HuH-7.5 (cell line): Measurements from ENCODE around the gene STOML1.
"Not testable (repeated sequence)": the region's sequence is repeated elsewhere in the genome, so short reads cannot be mapped to it uniquely, and the experiment has no call there.

Experiments
- DNase-seq: peaks from one replicate; pipeline ENCODE4 v3.0.0; 2011; ENCODE audit warnings: low spot score

Gene STOML1

DNA sequence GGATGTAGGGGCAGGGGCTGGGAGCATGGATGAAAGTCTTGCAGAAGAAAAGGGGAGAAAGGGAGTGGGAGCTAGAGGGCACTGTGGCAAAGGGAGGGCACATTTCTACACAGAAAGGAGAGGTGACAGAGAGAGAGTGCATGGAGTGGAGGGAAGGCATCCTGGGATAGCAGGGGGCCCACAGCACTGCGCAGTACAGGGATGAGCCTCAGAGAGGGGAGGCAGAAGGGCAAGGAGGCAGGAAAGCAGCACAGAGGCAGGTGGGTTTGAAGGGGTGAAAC, 5.4 kb downstream of the STOML1 start:
- no peak for DNase-seq

DNA sequence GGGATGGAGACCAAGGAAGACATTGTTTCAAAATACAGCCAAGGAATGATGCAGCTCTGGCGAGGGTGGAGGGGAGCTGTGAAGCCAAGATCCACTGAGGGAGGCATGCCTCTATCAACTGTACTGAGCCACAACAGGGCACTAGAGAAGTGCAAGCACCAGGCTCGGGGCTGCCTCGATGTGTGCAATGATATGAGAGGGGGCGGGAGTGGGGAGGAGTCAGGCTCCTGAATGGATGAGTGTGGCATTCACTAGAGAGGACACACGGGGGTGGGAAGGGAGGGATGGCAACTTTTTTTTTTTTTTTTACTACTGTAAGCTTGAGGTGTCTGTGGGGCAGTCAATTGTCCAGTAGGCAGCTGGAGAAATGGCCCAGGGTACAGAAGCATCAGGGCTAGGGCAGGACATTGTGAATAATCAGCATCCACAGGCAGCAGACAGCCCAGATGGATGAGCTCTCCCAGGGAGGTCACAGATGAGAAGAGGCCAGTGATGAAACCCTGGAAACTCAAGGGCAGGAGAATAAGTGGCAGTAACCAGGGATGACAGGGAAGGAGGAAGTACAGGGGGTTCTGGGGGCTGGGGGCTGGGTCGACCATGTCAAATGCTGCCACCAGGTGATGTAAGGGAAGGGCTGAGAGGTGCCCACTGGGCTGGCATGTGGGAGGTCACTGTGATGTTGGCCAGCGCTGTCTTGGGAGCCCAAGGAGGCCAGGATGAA, 5.9 kb downstream of the STOML1 start:
- no peak for DNase-seq

DNA sequence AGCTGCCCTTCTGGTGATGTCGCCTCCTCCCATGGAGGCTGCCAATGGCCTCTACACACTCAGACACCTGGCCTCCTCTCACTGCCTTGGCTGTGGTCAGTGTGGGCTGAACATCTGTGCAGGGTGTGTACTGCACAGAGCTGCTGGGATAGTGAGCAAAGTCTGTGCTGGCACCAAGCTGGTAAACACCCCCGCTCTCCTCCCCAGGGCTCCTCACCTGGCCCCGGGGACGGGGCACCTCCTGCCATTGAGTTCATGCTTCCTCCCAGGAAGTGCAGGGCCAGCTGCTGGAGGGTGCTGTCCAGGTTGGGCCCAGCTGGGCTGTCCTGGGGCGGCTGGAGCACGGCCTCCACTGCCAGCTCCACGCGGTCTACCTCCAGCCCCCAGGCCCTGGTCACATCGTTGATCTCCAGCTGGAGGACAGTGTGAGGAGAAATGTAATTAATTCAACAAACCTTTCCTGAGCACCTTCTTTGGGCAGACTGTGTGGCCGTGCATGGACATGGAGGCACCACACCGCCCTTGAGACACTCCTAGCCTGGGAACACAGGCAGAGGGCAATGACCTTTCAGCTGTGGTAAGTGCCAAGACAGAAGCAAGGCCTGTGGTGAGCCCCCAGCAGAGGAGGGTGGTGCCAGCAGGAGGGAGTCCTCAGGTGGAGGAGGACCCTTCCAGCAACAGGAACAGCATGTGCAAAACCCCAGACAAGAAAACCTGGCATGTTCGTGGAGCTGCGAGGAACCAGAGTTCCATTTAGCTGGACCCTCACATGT, 6.8 kb downstream of the STOML1 start:
- no peak for DNase-seq

DNA sequence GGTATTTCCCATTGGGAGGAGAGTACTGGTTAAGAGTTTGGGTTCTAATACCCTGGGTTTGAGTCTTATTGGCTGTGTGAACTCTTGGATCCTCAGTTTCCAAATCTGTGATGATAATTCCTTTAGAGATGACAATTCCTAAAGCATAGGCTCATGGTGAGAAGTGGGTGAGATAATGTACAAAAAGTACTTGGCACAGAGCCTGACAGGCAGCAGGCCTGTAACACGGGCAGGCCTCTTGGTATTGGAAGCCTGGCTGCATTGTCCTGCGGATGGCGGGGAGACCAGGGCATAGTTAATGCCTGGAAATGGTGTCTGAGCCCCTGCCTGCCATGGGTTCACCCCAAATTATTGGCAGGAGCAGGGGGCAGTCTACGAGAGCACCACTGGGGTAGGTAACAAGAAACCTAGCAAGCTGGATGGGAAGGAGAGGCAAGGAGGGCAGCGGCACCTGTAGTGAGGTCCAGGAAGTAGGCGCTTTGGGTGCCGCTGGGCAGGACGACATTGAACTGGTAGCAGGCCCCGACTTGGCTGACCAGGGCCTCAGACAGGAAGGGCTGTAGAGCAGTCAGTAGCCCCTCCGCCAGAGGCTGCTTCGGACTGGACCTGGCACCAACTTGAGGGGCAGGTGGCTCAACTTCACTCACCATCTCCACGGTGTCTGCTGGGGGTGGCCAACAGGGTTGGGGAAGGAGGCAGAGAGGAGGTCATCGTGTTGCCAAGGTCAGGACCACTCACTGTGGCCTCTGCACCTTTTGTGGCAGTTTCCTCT, 7.7 kb downstream of the STOML1 start:
- no peak for DNase-seq

DNA sequence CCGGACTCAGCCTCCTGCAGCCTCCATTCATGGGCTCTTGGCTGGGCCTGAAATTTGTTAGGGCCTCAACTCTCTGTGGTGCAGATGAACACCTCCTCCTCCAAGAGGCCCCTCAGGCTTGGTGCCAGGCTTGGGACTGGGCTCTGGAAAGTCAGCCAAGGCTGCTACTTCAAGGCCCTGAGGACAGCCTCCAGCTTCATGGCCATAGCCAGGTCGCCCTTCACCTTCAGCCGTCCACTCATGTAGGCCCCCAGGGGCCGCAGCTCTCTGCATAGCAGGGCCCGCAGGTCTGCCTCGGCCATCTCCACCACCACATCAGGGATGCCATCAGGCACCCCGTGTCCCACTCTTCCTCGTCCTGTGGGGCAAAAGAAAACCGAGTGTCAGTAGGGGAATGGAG, 8.3 kb downstream of the STOML1 start:
- DNase-seq = no peak

DNA sequence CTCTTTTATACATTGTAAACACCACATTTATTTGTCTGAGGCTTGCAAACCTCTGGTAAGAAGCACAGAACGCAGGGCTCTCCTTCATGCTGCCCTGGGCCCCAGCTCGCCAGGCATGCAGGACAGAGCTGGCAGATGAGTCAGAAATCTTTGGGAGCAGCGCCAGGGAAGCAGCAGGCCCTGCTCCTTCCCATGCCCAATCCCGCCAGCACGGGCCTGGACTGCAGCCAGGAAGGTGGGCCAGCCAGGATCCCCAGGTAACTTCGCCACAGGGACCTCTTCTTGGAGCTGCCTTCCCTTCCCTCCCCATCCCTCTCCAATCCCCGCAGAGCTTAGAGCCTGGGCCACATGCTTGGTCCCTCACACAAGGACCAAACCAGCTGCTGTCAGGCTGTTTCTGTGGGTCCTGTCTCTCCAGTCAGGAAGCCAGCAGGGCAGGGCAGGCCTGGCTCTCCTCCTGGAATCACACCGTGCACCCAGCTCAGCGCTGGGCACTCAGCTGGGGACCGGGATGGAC, 8.8 kb downstream of the STOML1 start:
- DNase-seq = no peak

DNA sequence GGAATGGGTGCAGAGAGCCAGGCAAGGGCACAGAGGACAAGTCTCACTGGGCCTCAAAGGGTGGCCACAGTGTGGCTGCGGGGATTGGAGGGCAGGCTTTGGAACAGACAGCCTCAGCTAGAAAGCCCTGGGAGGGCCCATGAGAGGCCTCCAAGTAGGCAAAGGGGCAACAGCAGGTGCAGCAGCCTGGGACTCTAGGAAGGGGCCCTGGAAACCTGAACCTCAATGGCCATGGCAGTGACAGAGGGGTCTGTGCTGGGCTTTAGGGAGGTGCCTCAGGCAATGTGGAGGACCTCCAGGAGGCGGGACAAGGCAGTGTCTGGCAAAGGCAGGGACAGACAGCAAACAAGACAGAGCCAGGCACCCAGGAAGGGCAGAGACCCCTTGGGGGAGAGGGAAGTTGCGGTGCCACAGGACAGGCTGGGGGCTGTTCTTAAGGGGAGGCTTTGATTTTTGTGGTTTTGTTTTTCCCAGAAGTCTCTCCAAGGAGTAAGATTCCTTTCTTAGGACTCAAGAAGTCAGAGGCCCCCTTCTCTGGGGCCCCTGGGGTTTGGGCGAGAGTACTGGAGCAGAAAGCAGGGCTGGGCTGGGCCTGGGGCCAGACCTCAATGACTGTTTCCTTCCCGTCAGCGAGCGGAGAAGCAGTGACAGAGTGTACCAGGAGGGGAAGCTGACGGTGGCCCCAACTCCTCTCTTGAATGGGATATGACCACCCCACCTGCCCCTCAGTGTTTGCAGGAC, 9.7 kb downstream of the STOML1 start:
- DNase-seq = no peak

DNA sequence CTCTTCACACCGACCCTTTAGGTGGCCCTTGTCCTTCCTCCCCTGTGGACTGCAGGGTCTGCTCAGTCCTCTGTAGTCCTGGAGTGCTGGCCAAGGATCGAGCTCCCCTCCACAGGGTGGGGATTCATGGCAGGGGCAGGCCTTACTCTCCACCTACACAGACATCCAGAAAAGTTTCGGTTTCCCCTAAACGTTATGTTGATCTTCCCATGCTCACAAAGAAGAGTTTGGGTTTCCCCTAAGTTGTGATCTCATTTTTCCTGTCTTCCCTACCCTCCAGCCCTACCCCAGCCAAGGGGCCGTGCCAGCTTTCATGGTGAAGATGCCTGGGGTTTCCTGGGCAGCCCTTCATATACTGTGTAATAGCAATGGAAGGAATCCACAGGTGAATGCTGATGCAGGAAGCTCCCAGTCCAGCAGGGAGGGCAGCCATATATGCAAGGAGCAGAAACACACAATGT, 10.3 kb downstream of the STOML1 start:
- DNase-seq = no peak

DNA sequence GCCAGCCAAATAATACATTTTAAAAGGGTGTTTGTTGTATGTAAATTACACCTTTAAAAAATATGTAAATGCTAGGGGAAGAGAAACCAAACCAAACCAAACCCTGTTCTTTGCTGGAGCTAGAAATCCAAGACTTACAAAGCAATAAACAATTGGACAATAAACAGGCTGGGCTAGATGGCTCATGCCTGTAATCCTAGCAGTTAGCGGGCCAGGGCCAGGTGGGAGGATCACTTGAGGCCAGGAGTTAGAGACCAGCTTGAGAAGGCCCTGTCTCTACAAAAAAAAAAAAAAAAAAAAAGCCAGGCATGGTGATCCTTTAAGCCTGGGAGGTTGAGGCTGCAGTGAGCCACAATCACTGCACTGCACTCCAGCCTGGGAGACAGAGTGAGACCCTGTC, 12.5 kb downstream of the STOML1 start:
- DNase-seq = no peak

DNA sequence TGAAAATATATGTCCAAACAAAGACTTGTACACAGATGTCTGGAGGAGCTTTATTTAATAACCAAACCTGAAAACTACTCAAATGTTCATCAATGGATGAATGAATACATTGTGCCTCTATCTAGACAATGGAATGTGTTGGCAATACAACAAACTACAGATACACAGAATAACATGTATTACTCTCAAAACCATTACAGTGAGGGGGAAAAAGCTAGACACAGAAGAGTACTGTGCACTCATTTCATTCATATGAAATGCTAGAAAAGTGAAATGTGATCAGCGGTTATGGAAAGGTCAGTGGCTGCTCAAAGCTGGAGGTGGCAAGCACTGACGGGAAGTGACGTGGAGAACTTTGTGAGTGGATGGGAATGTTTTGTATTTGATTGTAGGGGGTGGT, 13.2 kb downstream of the STOML1 start:
- no peak for DNase-seq

DNA sequence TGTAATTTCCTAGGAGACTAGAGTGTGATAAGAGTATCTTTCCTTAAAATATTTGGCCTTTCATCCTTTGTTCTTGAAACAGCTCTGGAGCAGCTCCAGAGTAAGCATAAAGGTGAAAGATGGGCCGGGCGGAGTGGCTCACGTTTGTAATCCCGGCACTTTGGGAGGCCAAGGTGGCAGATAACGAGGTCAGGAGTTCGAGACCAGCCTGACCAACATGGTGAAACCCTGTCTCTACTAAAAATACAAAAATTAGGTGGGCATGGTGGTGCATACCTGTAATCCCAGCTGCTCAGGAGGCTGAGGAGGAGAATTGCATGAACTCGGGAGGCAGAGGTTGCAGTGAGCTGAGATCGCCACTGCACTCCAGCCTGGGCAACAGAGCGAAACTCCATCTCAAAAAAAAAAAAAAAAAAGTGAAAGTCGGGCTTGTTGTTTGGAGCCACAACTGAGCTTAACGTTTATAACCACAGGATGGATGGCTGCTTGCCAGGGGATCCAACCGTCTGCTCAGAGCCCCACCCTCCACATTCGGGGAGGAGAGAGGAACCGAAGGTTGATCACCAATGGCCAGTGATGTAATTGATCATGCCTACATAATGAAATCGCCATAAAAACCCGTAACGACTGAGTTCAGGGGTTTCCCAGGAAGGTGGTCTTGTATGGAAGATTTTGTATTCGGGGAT, 16.5 kb downstream of the STOML1 start:
- DNase-seq = not testable (repeated sequence)

DNA sequence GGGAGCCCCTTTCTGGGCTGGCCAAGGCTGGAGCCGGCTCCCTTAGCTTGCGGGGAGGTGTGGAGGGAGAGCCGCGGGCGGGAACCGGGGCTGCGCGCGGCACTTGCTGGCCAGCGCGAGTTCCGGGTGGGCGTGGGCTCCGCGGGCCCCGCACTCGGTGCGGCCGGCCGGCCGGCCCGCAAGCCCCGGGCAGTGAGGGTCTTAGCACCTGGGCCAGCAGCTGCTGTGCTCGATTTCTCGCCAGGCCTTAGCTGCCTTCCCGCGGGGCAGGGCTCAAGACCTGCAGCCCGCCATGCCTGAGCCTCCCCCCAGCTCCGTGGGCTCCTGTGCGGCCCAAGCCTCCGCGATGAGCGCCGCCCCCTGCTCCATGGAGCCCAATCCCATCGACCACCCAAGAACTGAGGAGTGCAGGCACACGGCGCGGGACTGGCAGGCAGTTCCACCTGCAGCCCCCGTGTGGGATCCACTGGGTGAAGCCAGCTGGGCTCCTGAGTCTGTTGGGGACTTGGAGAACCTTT, 18.4 kb downstream of the STOML1 start:
- not testable (repeated sequence) for DNase-seq

DNA sequence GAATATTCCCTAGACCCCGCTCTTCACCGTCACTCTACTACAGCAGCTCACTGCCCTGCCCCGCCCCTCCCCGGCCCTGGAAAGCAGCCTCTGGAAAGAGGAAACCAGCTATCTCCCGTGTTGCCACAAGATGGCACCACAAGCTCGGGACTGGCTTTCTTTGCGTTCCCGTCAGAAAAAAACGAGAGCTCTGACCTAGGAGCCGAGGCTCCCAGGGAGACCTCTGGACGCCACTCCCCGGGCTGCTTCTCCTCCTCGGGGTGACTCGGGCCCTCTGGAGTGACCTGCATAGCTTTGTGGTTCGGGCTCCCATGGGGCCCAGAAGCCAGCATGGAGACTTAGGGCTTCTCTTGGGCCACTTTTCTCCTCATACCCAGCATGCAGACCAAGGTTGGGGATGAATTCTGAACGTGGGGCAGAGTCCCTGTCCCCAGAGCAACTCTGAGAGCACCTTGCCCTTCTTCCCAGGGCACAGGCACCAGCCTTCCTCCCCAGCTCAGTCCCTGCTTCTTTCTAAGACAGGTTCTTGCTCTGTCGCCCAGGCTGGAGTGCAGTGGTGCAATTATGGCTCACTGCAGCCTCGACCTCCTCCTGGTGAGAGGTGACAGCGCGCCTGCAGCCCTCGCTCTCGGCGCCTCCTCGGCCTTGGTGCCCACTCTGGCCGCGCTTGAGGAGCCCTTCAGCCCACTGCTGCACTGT, 19.0 kb downstream of the STOML1 start:
- peak; percentile 93 for DNase-seq

DNA sequence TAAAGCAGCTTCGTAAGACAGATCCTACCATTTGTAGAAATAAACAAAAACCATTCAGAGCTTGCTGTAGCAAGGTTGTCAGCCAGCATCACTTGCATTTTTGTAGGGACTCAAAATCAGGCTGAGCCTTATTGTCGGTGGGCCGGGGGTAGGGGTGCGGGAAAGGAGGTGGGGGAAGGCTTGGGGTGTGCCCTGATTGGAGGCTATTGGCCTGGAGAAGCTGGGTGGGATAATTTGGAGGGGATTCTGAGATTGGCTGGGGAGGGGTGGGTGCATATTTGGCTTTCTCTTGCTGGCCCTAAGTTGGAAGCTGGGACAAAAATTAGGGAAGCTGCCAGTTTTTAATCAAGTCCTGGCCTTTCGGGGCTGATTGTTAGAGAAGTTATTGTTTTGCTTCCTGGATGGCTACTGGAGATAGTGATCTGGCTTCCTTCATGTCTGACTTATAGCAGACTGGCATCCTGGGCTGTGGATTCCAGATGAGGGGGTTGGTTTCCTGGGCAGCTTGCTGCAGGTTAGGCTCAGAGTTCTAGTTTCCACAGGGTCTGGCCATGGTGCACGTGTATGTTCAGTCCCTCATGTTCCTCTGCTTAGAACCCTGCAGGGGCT, 22.8 kb downstream of the STOML1 start:
- no peak for DNase-seq

DNA sequence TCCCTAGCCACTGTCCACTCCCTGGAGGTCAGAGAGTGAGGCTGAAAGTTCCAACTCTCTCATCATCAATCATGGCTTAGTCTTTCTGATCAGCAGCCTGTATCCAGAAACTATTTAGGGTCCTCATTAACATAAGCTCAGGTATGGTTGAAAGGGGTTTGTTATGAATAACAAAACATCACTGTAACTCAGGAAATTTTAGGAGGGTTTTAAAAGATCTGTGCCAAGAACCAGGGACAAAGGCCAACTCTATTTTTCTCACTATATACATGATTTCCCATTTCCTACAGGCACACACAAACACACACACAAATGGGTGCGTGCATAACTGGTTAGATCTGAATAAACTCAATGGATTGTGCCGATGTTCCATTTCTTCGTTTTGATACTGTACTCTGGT, 23.6 kb downstream of the STOML1 start:
- DNase-seq = no peak

DNA sequence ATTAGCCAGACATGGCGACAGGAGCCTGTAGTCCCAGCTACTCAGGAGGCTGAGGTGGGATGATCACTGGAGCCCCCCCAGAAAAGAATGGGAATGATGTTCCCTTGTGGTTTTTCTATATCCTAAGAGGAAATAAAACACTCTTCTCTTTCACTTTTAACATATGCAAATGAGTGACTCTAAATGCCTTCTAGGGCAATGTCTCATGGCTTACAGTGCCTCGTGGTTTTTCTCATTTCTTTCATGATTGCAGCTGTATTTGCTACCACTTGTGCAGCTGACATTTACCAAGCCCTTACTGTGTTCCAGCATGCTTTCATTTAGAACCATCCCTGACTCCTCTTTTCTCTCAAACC, 26.4 kb downstream of the STOML1 start:
- DNase-seq = no peak

DNA sequence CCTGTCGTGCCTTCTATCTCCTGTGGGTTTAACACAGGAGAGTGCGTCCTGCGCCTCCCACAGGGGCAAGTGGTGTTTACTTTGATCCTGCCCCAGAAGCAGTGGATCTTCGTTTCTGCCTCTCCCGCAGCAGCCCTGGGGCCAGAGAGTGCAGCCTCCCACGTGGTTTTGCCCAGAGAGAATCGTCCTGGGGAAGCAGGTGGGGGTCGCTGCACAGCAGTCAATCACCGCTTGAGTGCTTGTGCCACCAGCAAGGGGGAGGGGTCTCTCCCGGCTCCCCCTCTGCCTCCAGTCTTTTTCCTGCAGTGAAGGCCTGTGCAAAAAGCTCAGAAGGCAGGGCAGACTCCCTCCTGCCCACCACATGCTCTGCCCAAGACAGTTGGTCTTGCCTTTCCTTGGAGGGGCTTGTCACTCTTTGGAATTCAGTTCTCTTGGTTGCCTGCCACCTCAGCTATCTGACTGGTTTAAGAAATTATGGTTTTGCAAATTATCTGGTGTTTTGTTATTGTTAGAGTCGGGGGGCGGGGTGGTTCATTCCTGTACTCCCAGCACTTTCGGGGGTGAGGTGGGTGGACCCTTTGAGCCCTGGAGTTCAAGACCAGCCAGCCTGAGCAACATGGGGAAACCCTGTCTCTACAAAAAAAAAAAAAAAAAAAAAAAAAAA, 26.9 kb downstream of the STOML1 start:
- DNase-seq = no peak

DNA sequence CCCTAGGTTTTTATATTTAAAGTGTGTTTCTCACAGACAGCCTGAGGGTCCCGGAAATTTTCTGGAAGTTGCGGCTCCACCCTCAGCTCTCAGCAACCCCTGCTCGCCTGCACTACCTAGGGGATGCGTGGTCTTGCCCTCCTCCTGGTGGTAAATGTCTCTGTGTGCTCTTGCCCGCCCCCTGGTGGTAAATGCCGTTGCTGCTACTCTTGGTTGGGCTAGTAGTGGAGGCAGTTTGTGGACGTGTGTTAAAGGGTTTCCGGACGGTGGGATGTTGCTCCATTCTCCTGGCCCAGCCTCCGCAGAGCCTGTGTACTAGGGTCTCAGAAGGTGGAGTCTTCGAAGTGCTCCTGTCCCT, 27.4 kb downstream of the STOML1 start:
- DNase-seq = peak; percentile 90

DNA sequence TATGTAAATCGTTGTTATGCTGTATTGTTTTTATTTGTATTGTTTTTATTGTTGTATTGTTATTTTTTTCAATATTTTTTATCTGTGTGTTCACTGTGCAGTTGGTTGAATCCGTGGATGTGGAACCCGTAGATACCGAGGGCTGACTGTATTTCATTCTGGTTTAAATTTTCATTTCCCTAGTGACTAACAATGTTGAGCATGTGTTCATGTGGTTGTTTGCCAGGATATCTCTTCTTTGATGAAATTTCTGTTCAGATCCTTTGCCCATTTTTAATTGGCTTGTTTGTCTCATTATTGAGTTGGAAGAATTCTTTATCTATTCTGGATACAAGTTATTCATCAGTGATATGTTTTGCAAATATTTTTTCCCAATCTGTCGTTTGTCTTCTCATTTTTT, 29.7 kb downstream of the STOML1 start:
- DNase-seq = no peak
